OCI-LY1 (cell line): ENCODE measurements around the gene FCSK.

Experiments used
- EZH2 ChIP-seq: fragments of 200-600 bp; sonication (generic), shearing (Covaris generic); IDR thresholded peaks from 2 replicates; pipeline ENCODE4 v1.8.0; 2017; ENCODE audit warnings: borderline replicate concordance, mixed run types, mild to moderate bottlenecking, antibody characterized with exemption, low read length, moderate library complexity, mixed read lengths
- TF ChIP-seq, protein P1 (sequence below): fragments of 200-600 bp; sonication (generic), shearing (Covaris generic); IDR thresholded peaks from 2 replicates; pipeline ENCODE4 v1.5.1; 2017; ENCODE audit warnings: mild to moderate bottlenecking, antibody characterized with exemption, low read length, moderate library complexity, mixed read lengths

DNA sequence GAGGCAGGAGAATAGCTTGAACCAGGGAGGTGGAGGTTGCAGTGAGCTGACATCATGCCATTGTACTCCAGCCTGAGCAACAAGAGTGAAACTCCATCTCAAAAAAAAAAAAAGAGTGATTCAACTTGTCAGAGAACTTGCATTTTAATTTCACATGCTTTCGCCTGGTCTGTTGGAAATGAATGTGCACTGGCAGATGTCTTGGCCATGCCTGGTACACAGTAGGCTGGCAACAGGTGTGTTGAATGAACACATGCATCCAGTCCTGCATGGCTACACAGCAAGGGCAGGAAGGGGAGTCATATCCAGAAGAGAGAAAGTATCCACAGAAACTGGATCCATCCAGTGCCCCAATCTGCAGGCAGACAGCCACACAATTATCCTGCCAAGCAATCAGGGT is 57.4 kb downstream of the FCSK start:
- TF ChIP-seq, protein P1, sequence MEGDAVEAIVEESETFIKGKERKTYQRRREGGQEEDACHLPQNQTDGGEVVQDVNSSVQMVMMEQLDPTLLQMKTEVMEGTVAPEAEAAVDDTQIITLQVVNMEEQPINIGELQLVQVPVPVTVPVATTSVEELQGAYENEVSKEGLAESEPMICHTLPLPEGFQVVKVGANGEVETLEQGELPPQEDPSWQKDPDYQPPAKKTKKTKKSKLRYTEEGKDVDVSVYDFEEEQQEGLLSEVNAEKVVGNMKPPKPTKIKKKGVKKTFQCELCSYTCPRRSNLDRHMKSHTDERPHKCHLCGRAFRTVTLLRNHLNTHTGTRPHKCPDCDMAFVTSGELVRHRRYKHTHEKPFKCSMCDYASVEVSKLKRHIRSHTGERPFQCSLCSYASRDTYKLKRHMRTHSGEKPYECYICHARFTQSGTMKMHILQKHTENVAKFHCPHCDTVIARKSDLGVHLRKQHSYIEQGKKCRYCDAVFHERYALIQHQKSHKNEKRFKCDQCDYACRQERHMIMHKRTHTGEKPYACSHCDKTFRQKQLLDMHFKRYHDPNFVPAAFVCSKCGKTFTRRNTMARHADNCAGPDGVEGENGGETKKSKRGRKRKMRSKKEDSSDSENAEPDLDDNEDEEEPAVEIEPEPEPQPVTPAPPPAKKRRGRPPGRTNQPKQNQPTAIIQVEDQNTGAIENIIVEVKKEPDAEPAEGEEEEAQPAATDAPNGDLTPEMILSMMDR, result no peak
- TF ChIP-seq EZH2, result no peak
